Neuronal stem cell (in vitro differentiated cells): ENCODE results near the gene NOL6.

Source experiments
- DNase-seq: peaks from one replicate; pipeline ENCODE4 v3.0.0-alpha.2; 2013; ENCODE audit warnings: low spot score
- H2AFZ ChIP-seq: one replicate; pipeline ENCODE4 v1.6.1; 2013; ENCODE audit warnings: mild to moderate bottlenecking, low read length, inconsistent platforms
- H2AK5ac ChIP-seq: 2 replicates; pipeline ENCODE4 v1.6.1; 2013; ENCODE audit warnings: low read depth, mild to moderate bottlenecking, inconsistent platforms, low read length, moderate library complexity, mixed read lengths
- H2BK120ac ChIP-seq: 2 replicates; pipeline ENCODE4 v1.6.1; 2013; ENCODE audit warnings: low read depth, mild to moderate bottlenecking, inconsistent platforms, low read length, moderate library complexity, mixed read lengths
- H2BK12ac ChIP-seq: one replicate; pipeline ENCODE4 v1.6.1; 2013; ENCODE audit warnings: low read length, inconsistent platforms
- H2BK15ac ChIP-seq: 2 replicates; pipeline ENCODE4 v1.6.1; 2013; ENCODE audit warnings: mild to moderate bottlenecking, low read length, inconsistent platforms, mixed read lengths
- H2BK5ac ChIP-seq: one replicate; pipeline ENCODE4 v1.6.1; 2013; ENCODE audit warnings: inconsistent platforms, mild to moderate bottlenecking, low read length, moderate library complexity
- H3K14ac ChIP-seq: one replicate; pipeline ENCODE4 v1.6.1; 2013; ENCODE audit warnings: low read length, inconsistent platforms
- H3K18ac ChIP-seq: 2 replicates; pipeline ENCODE4 v1.6.1; 2013; ENCODE audit warnings: low read length, inconsistent platforms
- H3K23ac ChIP-seq: 2 replicates; pipeline ENCODE4 v1.6.1; 2013; ENCODE audit warnings: low read depth, mild to moderate bottlenecking, mixed read lengths, low read length, inconsistent platforms; ENCODE audit not compliant: poor library complexity
- H3K27ac ChIP-seq: replicated peaks from 3 replicates; pipeline ENCODE4 v1.5.1; 2013; ENCODE audit warnings: low read length, inconsistent platforms
- H3K27me3 ChIP-seq, 3 experiments: 2 replicates each; pipeline ENCODE4 v1.6.1; 2013; ENCODE audit warnings: low read length in 3 of 3, mild to moderate bottlenecking in 2 of 3, inconsistent platforms in 1 of 3, low read depth in 1 of 3, mixed read lengths in 1 of 3, moderate library complexity in 1 of 3; ENCODE audit not compliant: control insufficient read depth in 3 of 3, insufficient read depth in 3 of 3
- H3K36me3 ChIP-seq, 2 donors: replicated peaks in 1 of 2; 2 replicates each; pipeline ENCODE4 v1.6.1; 2013; ENCODE audit warnings: low read length in 2 of 2; ENCODE audit not compliant: control insufficient read depth in 2 of 2, insufficient read depth in 2 of 2
- H3K4ac ChIP-seq: 2 replicates; pipeline ENCODE4 v1.6.1; 2013; ENCODE audit warnings: inconsistent platforms, mild to moderate bottlenecking, low read length, moderate library complexity
- H3K4me1 ChIP-seq, 2 donors: 1 replicate in 1 of 2; 2 replicates in 1 of 2; pipeline ENCODE4 v1.6.1; 2013; ENCODE audit warnings: low read length in 2 of 2, low read depth in 1 of 2; ENCODE audit not compliant: control insufficient read depth in 2 of 2, insufficient read depth in 1 of 2
- H3K4me2 ChIP-seq: one replicate; pipeline ENCODE4 v1.6.1; 2013; ENCODE audit warnings: mild to moderate bottlenecking, low read length, inconsistent platforms; ENCODE audit not compliant: insufficient read depth, poor library complexity, severe bottlenecking
- H3K4me3 ChIP-seq, 2 donors: 2 replicates each; pipeline ENCODE4 v1.5.1; 2013; ENCODE audit warnings: low read length in 2 of 2, mild to moderate bottlenecking in 2 of 2, inconsistent platforms in 1 of 2, moderate library complexity in 1 of 2
- H3K79me1 ChIP-seq: one replicate; pipeline ENCODE4 v1.6.1; 2013; ENCODE audit warnings: low read depth, mild to moderate bottlenecking, inconsistent platforms, low read length, moderate library complexity
- H3K9ac ChIP-seq: one replicate; pipeline ENCODE4 v1.6.1; 2013; ENCODE audit warnings: mild to moderate bottlenecking, low read depth, low read length, inconsistent platforms; ENCODE audit not compliant: poor library complexity
- H3K9me3 ChIP-seq, 2 donors: replicated peaks in 1 of 2; 2 replicates each; pipeline versions ENCODE3 to v1.6.1; 2013; ENCODE audit warnings: low read length in 2 of 2, mild to moderate bottlenecking in 2 of 2, inconsistent platforms in 1 of 2, low read depth in 1 of 2, mixed read lengths in 1 of 2, moderate library complexity in 1 of 2; ENCODE audit not compliant: control insufficient read depth in 2 of 2, insufficient read depth in 1 of 2
- H4K8ac ChIP-seq: one replicate; pipeline ENCODE4 v1.6.1; 2013; ENCODE audit warnings: low read depth, mild to moderate bottlenecking, inconsistent platforms, low read length, moderate library complexity
- H4K91ac ChIP-seq: one replicate; pipeline ENCODE4 v1.6.1; 2013; ENCODE audit warnings: low read length, low read depth, mild to moderate bottlenecking, inconsistent platforms; ENCODE audit not compliant: poor library complexity
- WGBS, 2 donors: extraction: QIAGEN DNeasy Blood & Tissue Kit; methylation state at CpG; one replicate each; pipeline ENCODE4 v1.1.7; 2013; ENCODE audit warnings: missing lambda C conversion rate in 2 of 2, mixed read lengths in 1 of 2; ENCODE audit not compliant: insufficient read length in 2 of 2, insufficient replicate concordance in 1 of 2; ENCODE audit errors: extremely low coverage in 2 of 2; 5-methylcytosine and 5-hydroxymethylcytosine counted together

NOL6 gene

DNA sequence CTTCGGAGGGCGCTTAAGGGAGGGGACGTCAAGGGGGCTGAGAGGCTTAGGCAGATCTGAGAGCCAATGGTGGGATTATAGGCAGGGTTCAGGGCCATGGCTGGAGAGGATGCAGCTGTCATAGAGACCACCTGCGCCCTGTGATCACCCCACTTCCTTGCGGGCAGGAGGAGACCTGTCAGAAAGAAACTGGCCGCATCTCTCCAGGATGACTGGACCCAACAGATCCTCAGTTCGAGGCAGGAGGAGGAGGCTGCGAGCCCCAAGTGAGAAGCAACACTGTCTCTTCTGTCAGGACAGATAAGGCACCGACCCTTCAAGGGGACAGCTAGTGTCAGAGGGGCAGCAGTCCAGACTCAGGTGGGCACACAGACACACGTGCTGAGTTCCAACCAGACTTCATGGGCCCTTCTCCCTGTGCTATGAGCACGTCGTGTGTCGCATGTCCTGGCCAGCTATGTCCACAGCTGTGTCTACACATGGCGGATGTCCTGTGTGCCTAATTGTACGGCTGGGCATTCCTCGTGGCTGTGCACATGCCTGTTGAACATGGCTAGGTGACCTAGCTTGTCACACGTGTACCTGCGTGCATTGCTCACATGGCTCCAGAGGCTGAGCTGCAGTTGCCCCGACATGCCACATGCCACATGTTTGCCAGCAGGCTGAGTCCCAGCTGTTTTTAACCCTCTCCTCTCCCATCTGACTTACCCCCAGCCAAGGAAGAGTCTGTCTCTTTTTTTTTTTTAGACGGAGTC is 25.7 kb downstream of the NOL6 start:
- Histone ChIP-seq H2BK120ac (no peak overlapping the region), H3K4me1 (peaks cover 10 to 28% of the 10 kb centered on the region in 2 donors), H2AK5ac (peak overlapping the region; percentile 20), H4K8ac (no peak overlapping the region), H4K91ac (no peak overlapping the region), H3K23ac (peak overlapping the region; percentile 26), H3K79me1 (no peaks in the 10 kb centered on the region), H2BK15ac (no peak overlapping the region), H2AFZ (peak overlapping the region; percentile 91), H3K4ac (no peak overlapping the region), H3K14ac (peak overlapping the region; percentile 10), H3K27me3 (peaks cover 0 to 39% (median 21%) of the 10 kb centered on the region in 3 experiments), H3K4me3 (peak overlapping the region; percentile 34 to 68), H3K4me2 (peak overlapping the region; percentile 74), H3K18ac (peak overlapping the region; percentile 69), H3K9ac (peak overlapping the region; percentile 0), H3K36me3 (no peaks in the 10 kb centered on the region), H3K9me3 (peaks cover 0 to 2% of the 10 kb centered on the region in 2 donors), H3K27ac (no peak overlapping the region), H2BK12ac (no peak overlapping the region), H2BK5ac (no peak overlapping the region)
- no peak for DNase-seq
- no CpG with 5 or more reads among the region's 20 CpGs for WGBS, 2 donors

GRCh38 chr9:33446946-33447798 is 26.6 kb downstream of the NOL6 start, which contains the start of gene AQP3:
Gene AQP3, minus strand, starts transcription at chr9:33447593. Its CDS starts 63 bp downstream, at chr9:33447530.
- peak; percentile 52 for DNase-seq
- Histone ChIP-seq H3K4ac (no peak within 1 kb of the TSS), H3K4me3 (peak within 1 kb of the TSS; percentile 34 to 68), H3K14ac (peak within 1 kb of the TSS; percentile 10), H3K23ac (peak within 1 kb of the TSS; percentile 26), H3K27me3 (peaks cover 0 to 43% (median 21%) of the 10 kb centered on the region in 3 experiments), H4K91ac (no peak within 1 kb of the TSS), H2BK15ac (no peak within 1 kb of the TSS), H2AK5ac (peak within 1 kb of the TSS; percentile 20), H4K8ac (no peak within 1 kb of the TSS), H3K4me2 (peak within 1 kb of the TSS; percentile 74), H3K79me1 (no peaks in the 10 kb centered on the region), H3K9ac (peak within 1 kb of the TSS; percentile 74), H3K18ac (peak within 1 kb of the TSS; percentile 69), H3K4me1 (peaks cover 10 to 23% of the 10 kb centered on the region in 2 donors), H3K27ac (no peak within 1 kb of the TSS), H3K36me3 (no peaks in the 10 kb centered on the region), H2BK12ac (no peak within 1 kb of the TSS), H2AFZ (peak within 1 kb of the TSS; percentile 91), H3K9me3 (peaks cover 0 to 2% of the 10 kb centered on the region in 2 donors), H2BK120ac (no peak within 1 kb of the TSS), H2BK5ac (no peak within 1 kb of the TSS)
- WGBS, 2 donors = no CpG with 5 or more reads among the region's 50 CpGs

GRCh38 chr9:33446240-33446945 is 27.3 kb downstream of the NOL6 start:
- Histone ChIP-seq H3K23ac (no peak overlapping the region), H3K14ac (no peak overlapping the region), H4K91ac (no peak overlapping the region), H3K4ac (no peak overlapping the region), H3K18ac (peak overlapping the region; percentile 9), H2BK120ac (no peak overlapping the region), H3K36me3 (no peaks in the 10 kb centered on the region), H2BK15ac (no peak overlapping the region), H3K79me1 (no peaks in the 10 kb centered on the region), H3K27ac (no peak overlapping the region), H2AK5ac (no peak overlapping the region), H3K4me3 (no peak overlapping the region), H4K8ac (peak overlapping the region; percentile 94), H3K4me2 (no peak overlapping the region), H3K4me1 (peaks cover 10 to 23% of the 10 kb centered on the region in 2 donors), H2BK5ac (no peak overlapping the region), H2AFZ (peak overlapping the region; percentile 91), H3K9me3 (peaks cover 0 to 2% of the 10 kb centered on the region in 2 donors), H3K9ac (no peak overlapping the region), H3K27me3 (peaks cover 0 to 43% (median 21%) of the 10 kb centered on the region in 3 experiments), H2BK12ac (no peak overlapping the region)
- no peak for DNase-seq
- WGBS, 2 donors = no CpG with 5 or more reads among the region's 12 CpGs
